HepG2 (cell line): ENCODE data around the gene THBD. TPM values are rescaled to one million over a fixed set of nuclear protein-coding genes. Genes with fewer than 3 reads are reported as not detected.

Source experiments
- ATAC-seq: fragments of 200-7000 bp; cut with Tn5 transposase; 3 replicates; pipeline ENCODE4 v1.9.1; 2020; ENCODE audit warnings: mild to moderate bottlenecking, moderate library complexity
- BruUV-seq: library from RNA; stranded (reverse); fragments of 400-500 nt; replicated peaks from 2 replicates; lab custom pipeline; 2021; lab: Mats Ljungman, UMichigan
- CTCF ChIA-PET: fragments of 300-600 bp; formaldehyde crosslinking; extraction: SDS; loops from one replicate; lab custom pipeline; 2021; ENCODE audit warnings: low total read pairs, inconsistent platforms, low intra/inter-chr PET ratio; lab: Yijun Ruan, JAX
- POLR2A ChIA-PET: fragments of 350-600 bp; sonication (Branson Sonifier 250); formaldehyde crosslinking; loops from one replicate; lab custom pipeline; 2020; ENCODE audit warnings: antibody characterized with exemption, inconsistent platforms; lab: Yijun Ruan, JAX
- DNase-seq: peaks from one replicate; pipeline ENCODE4 v3.0.0-alpha.2; 2015; ENCODE audit warnings: low spot score
- FAIRE-seq: peaks from 3 replicates; lab custom pipeline; 2011; peaks lifted over from hg19 to GRCh38; lab: Jason Lieb, UNC
- H2AFZ ChIP-seq: one replicate; pipeline ENCODE4 v1.6.1; 2011; ENCODE audit warnings: low read length, inconsistent platforms
- H3K27ac ChIP-seq: fragments of 300-600 bp; 3 replicates; pipeline ENCODE4 v1.8.0; 2011; ENCODE audit warnings: mixed run types, mild to moderate bottlenecking, mixed read lengths, low read length, inconsistent platforms; ENCODE audit not compliant: insufficient read depth; ENCODE audit errors: extremely low read length
- H3K27me3 ChIP-seq, 2 experiments: fragments of 200-600 bp in 1 of 2; 2 replicates in 1 of 2; 3 replicates in 1 of 2; pipeline versions ENCODE4 v1.6.0 to v1.8.0; 2011; ENCODE audit warnings: low read length in 2 of 2, mild to moderate bottlenecking in 2 of 2, moderate library complexity in 2 of 2, inconsistent platforms in 1 of 2; ENCODE audit not compliant: insufficient read depth in 2 of 2, control insufficient read depth in 1 of 2
- H3K36me3 ChIP-seq, 2 experiments: fragments of 200-600 bp in 1 of 2; replicated peaks in 1 of 2; 2 replicates in 1 of 2; 3 replicates in 1 of 2; pipeline versions ENCODE4 v1.5.1 to v1.8.0; 2011; ENCODE audit warnings: low read length in 2 of 2, inconsistent platforms in 1 of 2; ENCODE audit not compliant: insufficient read depth in 2 of 2, control insufficient read depth in 1 of 2
- H3K4me1 ChIP-seq: 2 replicates; pipeline ENCODE4 v1.5.1; 2012; ENCODE audit warnings: low read length, inconsistent platforms; ENCODE audit not compliant: insufficient read depth
- H3K4me2 ChIP-seq: 2 replicates; pipeline ENCODE4 v1.6.0; 2011; ENCODE audit warnings: low read depth, low read length, inconsistent platforms
- H3K4me3 ChIP-seq, 3 experiments: fragments of 200-600 bp in 1 of 3; sonication (generic), shearing (Covaris generic) in 1 of 3; replicated peaks in 1 of 3; 2 replicates each; pipeline ENCODE4 v1.5.1; 2011 to 2016; ENCODE audit warnings: low read length in 3 of 3, inconsistent platforms in 2 of 3, low read depth in 2 of 3, mild to moderate bottlenecking in 2 of 3, control low read depth in 1 of 3, mixed read lengths in 1 of 3; ENCODE audit not compliant: insufficient read depth in 1 of 3
- H3K79me2 ChIP-seq: one replicate; pipeline ENCODE4 v1.6.1; 2011; ENCODE audit warnings: low read length, inconsistent platforms; ENCODE audit not compliant: insufficient read depth
- H3K9ac ChIP-seq: 2 replicates; pipeline ENCODE4 v1.6.0; 2011; ENCODE audit warnings: mild to moderate bottlenecking, low read depth, low read length, inconsistent platforms; ENCODE audit not compliant: insufficient read depth
- H3K9me3 ChIP-seq: 2 replicates; pipeline ENCODE4 v1.5.1; 2012; ENCODE audit warnings: mild to moderate bottlenecking, low read length
- H4K20me1 ChIP-seq: 2 replicates; pipeline ENCODE4 v1.6.0; 2011; ENCODE audit warnings: inconsistent platforms, mild to moderate bottlenecking, low read length, moderate library complexity; ENCODE audit not compliant: insufficient read depth
- EHMT2 ChIP-seq: fragments of 200-600 bp; sonication (generic); IDR thresholded peaks from 2 replicates; pipeline ENCODE4 v1.7.0; 2017; ENCODE audit warnings: antibody characterized with exemption, low read depth, low read length, borderline replicate concordance
- FLYWCH1 ChIP-seq: sonication (generic); formaldehyde crosslinking; IDR thresholded peaks from 2 replicates; pipeline ENCODE4 v1.8.1; 2023; ENCODE audit warnings: mild to moderate bottlenecking, missing genetic modification reagents
- FOXP1 ChIP-seq, 2 experiments: fragments of 450-650 bp in 1 of 2; IDR thresholded peaks; 2 replicates each; pipeline ENCODE4 v1.6.1; 2017 to 2018; ENCODE audit warnings: antibody characterized with exemption in 1 of 2
- GTF2F1 ChIP-seq: fragments of 150-350 bp; IDR thresholded peaks from 2 replicates; pipeline ENCODE4 v1.6.1; 2014; ENCODE audit warnings: low read length
- MAFK ChIP-seq, 2 experiments: IDR thresholded peaks in 1 of 2; conservative IDR thresholded peaks in 1 of 2; 2 replicates each; pipeline ENCODE4 v1.6.1; 2011; ENCODE audit warnings: improper control_type of control experiment in 2 of 2, low read length in 2 of 2
- MTF1 ChIP-seq: sonication (generic); formaldehyde crosslinking; IDR thresholded peaks from 2 replicates; pipeline ENCODE4 v1.5.0; 2020; ENCODE audit warnings: missing genetic modification reagents
- NCOA2 ChIP-seq: sonication (generic); formaldehyde crosslinking; IDR thresholded peaks from 2 replicates; pipeline ENCODE4 v1.8.0; 2022; ENCODE audit warnings: inconsistent platforms
- RELA ChIP-seq: sonication (generic); formaldehyde crosslinking; IDR thresholded peaks from 2 replicates; pipeline ENCODE4 v1.4.0; 2020; ENCODE audit warnings: missing genetic modification reagents
- SAFB2 ChIP-seq: sonication (generic); formaldehyde crosslinking; IDR thresholded peaks from 2 replicates; pipeline ENCODE4 v1.5.1; 2020; ENCODE audit warnings: missing genetic modification reagents, low read depth, mild to moderate bottlenecking, borderline replicate concordance
- TRIM24 ChIP-seq: sonication (generic); formaldehyde crosslinking; IDR thresholded peaks from 2 replicates; pipeline ENCODE4 v1.8.0; 2022; ENCODE audit warnings: mild to moderate bottlenecking, missing genetic modification reagents
- ZNF281 ChIP-seq: sonication (generic); formaldehyde crosslinking; IDR thresholded peaks from 2 replicates; pipeline ENCODE4 v1.4.0; 2020; ENCODE audit warnings: missing genetic modification reagents, borderline replicate concordance
- ZNF335 ChIP-seq: sonication (generic); formaldehyde crosslinking; IDR thresholded peaks from 2 replicates; pipeline ENCODE4 v1.4.0; 2020; ENCODE audit warnings: missing genetic modification reagents
- ZNF431 ChIP-seq: sonication (generic); formaldehyde crosslinking; IDR thresholded peaks from 2 replicates; pipeline ENCODE4 v1.9.0; 2022; ENCODE audit warnings: missing genetic modification reagents, low read depth, mild to moderate bottlenecking, borderline replicate concordance
- ZNF687 ChIP-seq: sonication (generic); formaldehyde crosslinking; IDR thresholded peaks from 2 replicates; pipeline ENCODE4 v1.5.1; 2020; ENCODE audit warnings: mild to moderate bottlenecking, missing genetic modification reagents, moderate library complexity
- ZNF773 ChIP-seq: sonication (generic); formaldehyde crosslinking; IDR thresholded peaks from 2 replicates; pipeline ENCODE4 v1.4.0; 2020; ENCODE audit warnings: missing genetic modification reagents, borderline replicate concordance
- WGBS: methylation state at CpG from one replicate; pipeline ENCODE4 v1.1.6; 2017; ENCODE audit warnings: low lambda C conversion rate; 5-methylcytosine and 5-hydroxymethylcytosine counted together
- in situ Hi-C: cut with HindIII; loops from 2 replicates; pipeline ENCODE4 v1.10.0; 2017; ENCODE audit warnings: low pct_unique_long_range_greater_than_20kb; ENCODE audit not compliant: extremely low pct_ligation_motif_present
- intact Hi-C: fragments of 100-400 bp; cut with micrococcal nuclease; formaldehyde crosslinking; loops from one replicate; pipeline ENCODE4 v1.10.0; 2022; ENCODE audit not compliant: unreplicated experiment
- polyA plus RNA-seq, 8 experiments: library from polyadenylated mRNA; depleted of rRNA in 3 of 8; stranded (reverse) in 7 of 8; unstranded in 1 of 8; fragments of >200 nt; fragmentation: Illumina TruSeq in 4 of 8; extraction: Trizol in 4 of 8; gene quantifications; 2 replicates each; pipeline versions ENCODE4 v1.2.1 to v1.2.3, GENCODE V29; 2011 to 2016; ENCODE audit warnings: low read depth in 4 of 8, missing spikeins in 1 of 8, mixed read lengths in 1 of 8; ENCODE audit not compliant: insufficient read depth in 1 of 8
- total RNA-seq, 5 experiments: library from RNA; depleted of rRNA; stranded (reverse); fragments of >200 nt; fragmentation: Illumina TruSeq; extraction: Trizol; gene quantifications; 2 replicates each; pipeline ENCODE4 v1.2.3, GENCODE V29; 2016; ENCODE audit warnings: low read depth in 1 of 5
- TF ChIP-seq, protein P1 (sequence below): sonication (generic); formaldehyde crosslinking; IDR thresholded peaks from 2 replicates; pipeline ENCODE4 v1.4.0; 2020; ENCODE audit warnings: missing genetic modification reagents

Gene THBD
- total and polyA plus RNA-seq, 2 of the 13 experiments (the other 11 are each of a cell fraction or from before 2014, with no cell fraction given) = 0.03 TPM; not detected in 1

DNA sequence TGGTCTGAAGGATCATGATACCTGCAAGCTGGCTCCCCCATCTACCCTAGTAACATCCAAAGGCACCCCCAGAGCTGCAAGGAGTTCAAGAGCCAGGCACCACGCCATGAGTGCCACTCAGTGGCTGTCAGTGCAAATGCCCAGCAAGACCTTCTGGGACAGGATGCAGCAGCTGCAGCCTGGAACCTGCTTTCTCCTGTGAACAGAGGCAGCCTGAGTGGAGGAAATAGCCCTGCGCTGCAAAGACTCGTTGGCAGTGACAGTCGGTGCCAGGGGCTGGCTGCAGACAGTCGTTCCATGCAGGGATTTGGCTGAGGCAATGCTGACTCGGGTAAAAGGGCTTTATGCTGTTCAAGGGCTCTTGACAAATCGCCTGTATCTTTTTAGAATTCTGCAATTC is 30.1 kb downstream of the THBD start (continued):
- no peak for TF ChIP-seq ZNF431 (CRISPR knock-in tag)
- TF ChIP-seq ZNF773 = no peak
- no peak for TF ChIP-seq FLYWCH1 (CRISPR knock-in tag)
- TF ChIP-seq, protein P1, sequence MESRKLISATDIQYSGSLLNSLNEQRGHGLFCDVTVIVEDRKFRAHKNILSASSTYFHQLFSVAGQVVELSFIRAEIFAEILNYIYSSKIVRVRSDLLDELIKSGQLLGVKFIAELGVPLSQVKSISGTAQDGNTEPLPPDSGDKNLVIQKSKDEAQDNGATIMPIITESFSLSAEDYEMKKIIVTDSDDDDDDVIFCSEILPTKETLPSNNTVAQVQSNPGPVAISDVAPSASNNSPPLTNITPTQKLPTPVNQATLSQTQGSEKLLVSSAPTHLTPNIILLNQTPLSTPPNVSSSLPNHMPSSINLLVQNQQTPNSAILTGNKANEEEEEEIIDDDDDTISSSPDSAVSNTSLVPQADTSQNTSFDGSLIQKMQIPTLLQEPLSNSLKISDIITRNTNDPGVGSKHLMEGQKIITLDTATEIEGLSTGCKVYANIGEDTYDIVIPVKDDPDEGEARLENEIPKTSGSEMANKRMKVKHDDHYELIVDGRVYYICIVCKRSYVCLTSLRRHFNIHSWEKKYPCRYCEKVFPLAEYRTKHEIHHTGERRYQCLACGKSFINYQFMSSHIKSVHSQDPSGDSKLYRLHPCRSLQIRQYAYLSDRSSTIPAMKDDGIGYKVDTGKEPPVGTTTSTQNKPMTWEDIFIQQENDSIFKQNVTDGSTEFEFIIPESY (CRISPR knock-in tag) = no peak
- TF ChIP-seq RELA (CRISPR knock-in tag) = no peak
- TF ChIP-seq FOXP1 (IDR thresholded peaks at IDR 0.05) = no peak
- TF ChIP-seq FOXP1 (CRISPR knock-in tag; IDR thresholded peaks at IDR 0.05) = no peak
- TF ChIP-seq MAFK (conservative IDR thresholded peaks at IDR 0.05 in 1 of 2, IDR thresholded peaks at IDR 0.05 in 1 of 2; ENCODE audit: low read length in 2 of 2) = peak; percentile 14 to 31; a peak in 2 of 4 replicates
- TF ChIP-seq ZNF281 (CRISPR knock-in tag) = no peak

DNA sequence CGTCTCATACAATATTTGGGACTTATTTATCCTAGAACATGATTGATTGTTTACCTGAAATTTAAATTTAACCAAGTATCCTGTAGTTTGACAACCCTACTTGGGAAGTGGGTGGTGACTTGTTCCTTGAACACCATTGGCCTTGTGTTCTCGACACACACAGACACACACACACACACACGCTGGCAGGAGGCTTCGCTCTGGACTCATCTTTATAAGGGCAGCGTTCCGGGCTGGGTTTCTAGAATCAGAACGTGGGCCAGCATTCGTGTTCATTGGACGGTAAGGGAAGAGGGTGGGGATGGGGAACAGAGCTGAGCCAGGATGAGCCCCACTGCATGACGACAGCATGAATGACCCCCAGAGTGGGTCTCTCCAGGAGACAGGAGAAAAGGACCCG is 30.5 kb downstream of the THBD start:
- 24% methylated on average over 11 of the region's 11 CpGs for WGBS
- in situ Hi-C loops (no loop called here), intact Hi-C loops (no loop called here)
- CTCF ChIA-PET = no interaction called here
- H3K36me3 ChIP-seq = no peaks in the 10 kb centered on the region
- no TSS peak for BruUV-seq
- POLR2A ChIA-PET = no interaction called here
- no peaks in the 10 kb centered on the region for H3K4me1 ChIP-seq
- FAIRE-seq (no peak), DNase-seq (no peak), ATAC-seq (no peak)
- no peaks in the 10 kb centered on the region for H3K79me2 ChIP-seq
- H3K9me3 ChIP-seq = no peaks in the 10 kb centered on the region
- no peak overlapping the region for H3K4me2 ChIP-seq
- H3K27me3 ChIP-seq = 0 out of 5 replicates have a peak, but pooled peaks cover 0 to 1% of the 10 kb centered on the region in 2 experiments
- H3K9ac ChIP-seq = no peak overlapping the region
- H2AFZ ChIP-seq = no peak overlapping the region
- no peaks in the 10 kb centered on the region for H4K20me1 ChIP-seq
- no peak overlapping the region for H3K4me3 ChIP-seq
- no peak overlapping the region for H3K27ac ChIP-seq
- TF ChIP-seq TRIM24 (CRISPR knock-in tag) = no peak
- TF ChIP-seq NCOA2 (CRISPR knock-in tag) = no peak
- TF ChIP-seq MTF1 (CRISPR knock-in tag) = no peak
- no peak for TF ChIP-seq SAFB2 (CRISPR knock-in tag)
- no peak for TF ChIP-seq ZNF335 (CRISPR knock-in tag)
- TF ChIP-seq GTF2F1 = no peak
- no peak for TF ChIP-seq ZNF687 (CRISPR knock-in tag)
- no peak for TF ChIP-seq EHMT2
- TF ChIP-seq RELA (CRISPR knock-in tag) = no peak
